Measurements from ENCODE around the gene REST.
"Not testable (repeated sequence)": the region's sequence is repeated elsewhere in the genome, so short reads cannot be mapped to it uniquely, and the experiment has no call there.

REST gene, protein sequence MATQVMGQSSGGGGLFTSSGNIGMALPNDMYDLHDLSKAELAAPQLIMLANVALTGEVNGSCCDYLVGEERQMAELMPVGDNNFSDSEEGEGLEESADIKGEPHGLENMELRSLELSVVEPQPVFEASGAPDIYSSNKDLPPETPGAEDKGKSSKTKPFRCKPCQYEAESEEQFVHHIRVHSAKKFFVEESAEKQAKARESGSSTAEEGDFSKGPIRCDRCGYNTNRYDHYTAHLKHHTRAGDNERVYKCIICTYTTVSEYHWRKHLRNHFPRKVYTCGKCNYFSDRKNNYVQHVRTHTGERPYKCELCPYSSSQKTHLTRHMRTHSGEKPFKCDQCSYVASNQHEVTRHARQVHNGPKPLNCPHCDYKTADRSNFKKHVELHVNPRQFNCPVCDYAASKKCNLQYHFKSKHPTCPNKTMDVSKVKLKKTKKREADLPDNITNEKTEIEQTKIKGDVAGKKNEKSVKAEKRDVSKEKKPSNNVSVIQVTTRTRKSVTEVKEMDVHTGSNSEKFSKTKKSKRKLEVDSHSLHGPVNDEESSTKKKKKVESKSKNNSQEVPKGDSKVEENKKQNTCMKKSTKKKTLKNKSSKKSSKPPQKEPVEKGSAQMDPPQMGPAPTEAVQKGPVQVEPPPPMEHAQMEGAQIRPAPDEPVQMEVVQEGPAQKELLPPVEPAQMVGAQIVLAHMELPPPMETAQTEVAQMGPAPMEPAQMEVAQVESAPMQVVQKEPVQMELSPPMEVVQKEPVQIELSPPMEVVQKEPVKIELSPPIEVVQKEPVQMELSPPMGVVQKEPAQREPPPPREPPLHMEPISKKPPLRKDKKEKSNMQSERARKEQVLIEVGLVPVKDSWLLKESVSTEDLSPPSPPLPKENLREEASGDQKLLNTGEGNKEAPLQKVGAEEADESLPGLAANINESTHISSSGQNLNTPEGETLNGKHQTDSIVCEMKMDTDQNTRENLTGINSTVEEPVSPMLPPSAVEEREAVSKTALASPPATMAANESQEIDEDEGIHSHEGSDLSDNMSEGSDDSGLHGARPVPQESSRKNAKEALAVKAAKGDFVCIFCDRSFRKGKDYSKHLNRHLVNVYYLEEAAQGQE

DNA sequence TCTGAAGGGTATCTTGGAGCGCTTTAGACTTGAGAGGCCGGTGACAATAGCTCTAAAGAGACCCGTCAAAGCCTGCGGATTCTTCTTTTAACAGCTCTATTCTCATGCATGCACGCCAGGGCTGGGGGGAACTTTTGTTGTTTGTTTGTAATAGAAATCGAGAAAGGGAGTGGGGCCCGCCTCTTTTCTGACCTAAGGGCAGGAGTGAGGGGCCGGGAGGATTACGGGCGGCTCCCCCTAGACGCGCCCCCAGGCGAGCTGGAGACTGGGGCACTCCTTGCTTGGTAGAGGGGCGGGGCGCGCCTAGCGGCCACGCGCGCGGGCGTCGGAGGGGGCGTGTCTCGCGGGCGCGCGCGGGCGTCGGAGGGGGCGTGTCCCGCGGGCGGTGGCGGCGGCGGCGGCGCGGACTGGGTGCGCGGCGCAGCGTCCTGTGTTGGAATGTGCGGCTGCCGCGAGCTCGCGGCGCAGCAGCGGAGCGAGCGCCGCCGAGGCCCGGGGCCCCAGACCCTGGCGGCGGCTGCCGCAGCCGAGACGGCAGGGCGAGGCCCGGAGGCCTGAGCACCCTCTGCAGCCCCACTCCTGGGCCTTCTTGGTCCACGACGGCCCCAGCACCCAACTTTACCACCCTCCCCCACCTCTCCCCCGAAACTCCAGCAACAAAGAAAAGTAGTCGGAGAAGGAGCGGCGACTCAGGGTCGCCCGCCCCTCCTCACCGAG, at the start of gene REST:
Gene REST (plus strand): TSS at position 412 of the 717 bp plus-strand sequence. CDS start 2,739 bp downstream, outside the sequence.
- DNase-seq (ENCODE audit: low spot score), result peak; percentile 67

DNA sequence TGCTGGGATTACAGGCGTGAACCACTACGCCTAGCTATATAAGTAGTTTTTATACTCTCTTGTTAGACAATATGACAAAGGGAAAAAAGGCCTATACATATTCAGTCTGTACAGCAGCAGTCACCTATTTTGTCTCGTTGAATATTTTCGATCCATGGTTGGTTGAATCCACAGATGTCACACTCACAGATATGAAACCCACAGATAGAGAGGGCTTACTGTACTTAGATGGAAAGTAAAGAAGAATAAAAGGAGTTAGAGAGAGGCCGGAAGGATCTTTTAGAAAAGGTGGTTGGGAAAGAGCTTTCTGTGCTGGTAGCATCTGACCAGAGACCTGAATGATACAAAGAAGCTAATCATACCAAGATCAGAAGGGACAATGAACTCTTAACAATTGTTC, 47.9 kb upstream of the REST start:
- DNase-seq (ENCODE audit: low spot score), result no peak

GRCh38 chr4:56860781-56861180, 46.9 kb upstream of the REST start:
- no peak for DNase-seq (ENCODE audit: low spot score)

GRCh38 chr4:56861360-56861759, 46.3 kb upstream of the REST start:
- DNase-seq (ENCODE audit: low spot score), result no peak

- peak; percentile 34 for DNase-seq (ENCODE audit: low spot score)
Measured at GRCh38 chr4:56863441-56864139, 44.1 kb upstream of the REST start.

- DNase-seq (ENCODE audit: low spot score), result no peak
Measured at GRCh38 chr4:56870946-56871345, 36.8 kb upstream of the REST start.

- no peak for DNase-seq (ENCODE audit: low spot score)
Measured at GRCh38 chr4:56871371-56871866, 36.3 kb upstream of the REST start.

- no peak for DNase-seq (ENCODE audit: low spot score)
Measured at GRCh38 chr4:56874166-56874565, 33.5 kb upstream of the REST start.

DNA sequence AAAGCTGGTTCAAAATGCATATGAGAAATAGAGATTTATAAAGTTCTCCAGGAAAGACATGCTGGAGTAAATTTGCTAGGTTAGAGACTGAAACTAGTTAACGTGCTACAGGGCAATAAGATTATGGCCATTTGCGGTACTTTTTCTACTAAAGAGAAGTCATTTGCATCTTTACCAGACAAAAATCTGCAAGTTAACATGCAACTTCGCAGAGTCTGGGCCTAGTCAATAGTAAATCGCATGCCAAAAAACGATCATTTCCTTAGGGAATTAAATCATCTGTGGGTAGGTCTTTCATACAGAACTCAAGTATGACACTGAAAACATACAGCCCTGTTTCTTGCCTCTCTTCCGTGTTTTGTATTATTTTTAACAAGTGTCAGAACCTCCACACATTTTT, 32.8 kb upstream of the REST start:
- no peak for DNase-seq (ENCODE audit: low spot score)

DNA sequence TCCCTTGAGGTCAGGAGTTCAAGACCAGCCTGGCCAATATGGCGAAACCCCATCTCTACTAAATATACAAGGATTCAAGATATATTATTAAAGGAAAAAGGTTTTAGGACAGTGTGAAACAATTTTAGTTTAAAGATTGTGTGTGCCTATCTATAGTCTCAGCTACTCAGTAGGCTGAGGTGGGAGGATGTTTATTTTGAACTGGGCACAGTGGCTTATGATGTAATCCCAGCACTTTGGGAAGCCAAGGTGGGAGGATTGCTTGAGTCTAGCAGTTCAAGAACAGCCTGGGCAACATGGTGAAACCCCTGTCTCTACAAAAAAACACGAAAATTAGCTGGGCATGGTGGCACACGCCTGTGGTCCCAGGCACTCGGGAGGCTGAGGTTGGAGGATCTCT, 31.4 kb upstream of the REST start:
- no peak for DNase-seq (ENCODE audit: low spot score)

DNA sequence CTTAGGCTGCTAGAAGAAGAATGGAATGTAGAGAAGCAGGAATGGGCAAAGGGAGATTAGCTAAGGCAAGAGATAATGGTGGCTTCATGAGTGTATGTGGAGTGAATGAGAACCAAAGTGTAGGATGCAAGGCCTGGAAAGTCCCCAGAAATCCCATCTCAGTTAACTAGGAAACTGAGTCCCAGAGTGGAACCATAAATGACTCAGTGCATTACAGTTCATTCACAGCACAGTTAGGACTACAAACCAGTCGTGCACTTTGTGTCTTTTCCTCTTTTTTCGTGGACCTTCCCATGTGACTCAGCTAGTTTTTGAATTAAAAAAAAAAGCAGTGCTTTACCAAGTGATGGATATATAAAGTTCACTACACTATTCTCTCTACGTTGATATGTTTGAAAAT, 27.7 kb upstream of the REST start:
- no peak for DNase-seq (ENCODE audit: low spot score)

DNA sequence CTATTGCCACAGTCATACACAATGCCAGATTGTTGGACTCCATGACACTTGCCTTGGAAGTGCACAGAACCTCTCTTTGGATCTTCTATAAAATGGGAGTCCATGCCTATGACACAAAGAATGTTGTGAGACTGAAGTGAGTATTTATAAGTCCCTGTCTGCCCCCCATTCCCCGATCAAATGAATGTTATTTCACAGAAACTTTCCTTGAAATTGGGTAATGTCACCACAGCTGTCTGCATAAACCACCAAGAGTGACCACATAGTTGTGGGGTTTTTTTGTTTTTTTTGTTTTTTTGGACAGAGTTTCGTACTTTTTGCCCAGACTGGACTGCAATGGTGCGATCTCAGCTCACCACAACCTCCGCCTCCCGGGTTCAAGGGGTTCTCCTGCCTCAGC, 27.1 kb upstream of the REST start:
- DNase-seq (ENCODE audit: low spot score), result no peak

GRCh38 chr4:56884511-56884910, 23.2 kb upstream of the REST start:
- not testable (repeated sequence) for DNase-seq (ENCODE audit: low spot score)

GRCh38 chr4:56892691-56893090, 15.0 kb upstream of the REST start:
- no peak for DNase-seq (ENCODE audit: low spot score)

DNA sequence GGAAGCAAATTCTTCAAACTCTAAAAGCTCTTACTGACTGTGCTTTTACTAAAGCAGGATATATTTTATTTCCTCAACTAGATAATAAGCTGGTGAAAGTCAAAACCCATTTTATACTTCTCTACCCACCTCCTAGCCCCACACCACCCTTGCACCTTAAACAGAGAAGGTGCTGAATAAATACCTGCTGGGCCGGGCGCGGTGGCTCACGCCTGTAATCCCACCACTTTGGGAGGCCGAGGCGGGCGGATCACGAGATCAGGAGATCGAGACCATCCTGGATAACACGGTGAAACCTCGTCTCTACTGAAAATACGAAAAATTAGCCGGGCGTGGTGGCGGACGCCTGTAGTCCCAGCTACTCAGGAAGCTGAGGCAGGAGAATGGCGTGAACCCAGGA, 9.9 kb upstream of the REST start:
- DNase-seq (ENCODE audit: low spot score), result not testable (repeated sequence)

- not testable (repeated sequence) for DNase-seq (ENCODE audit: low spot score)
Measured at GRCh38 chr4:56900186-56900585, 7.5 kb upstream of the REST start.

DNA sequence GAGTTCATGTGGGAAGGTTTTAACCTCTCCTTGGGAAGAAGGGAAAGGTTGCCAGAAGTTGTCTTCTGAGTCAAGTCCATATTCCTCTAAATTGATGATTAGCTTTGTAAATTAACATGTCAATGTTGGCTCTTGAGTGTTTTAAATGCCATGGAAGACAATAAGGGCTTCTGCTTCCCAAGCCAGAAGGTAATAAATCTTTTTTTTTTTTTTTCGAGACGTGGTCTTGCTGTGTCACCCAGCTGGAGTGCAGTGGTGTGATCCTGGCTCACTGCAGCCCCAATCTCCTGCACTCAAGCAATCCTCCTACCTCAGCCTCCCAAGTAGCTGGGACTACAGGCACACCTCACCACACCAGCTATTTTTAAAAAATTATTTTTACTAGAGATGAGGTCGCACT, 5.0 kb upstream of the REST start:
- no peak for DNase-seq (ENCODE audit: low spot score)

DNA sequence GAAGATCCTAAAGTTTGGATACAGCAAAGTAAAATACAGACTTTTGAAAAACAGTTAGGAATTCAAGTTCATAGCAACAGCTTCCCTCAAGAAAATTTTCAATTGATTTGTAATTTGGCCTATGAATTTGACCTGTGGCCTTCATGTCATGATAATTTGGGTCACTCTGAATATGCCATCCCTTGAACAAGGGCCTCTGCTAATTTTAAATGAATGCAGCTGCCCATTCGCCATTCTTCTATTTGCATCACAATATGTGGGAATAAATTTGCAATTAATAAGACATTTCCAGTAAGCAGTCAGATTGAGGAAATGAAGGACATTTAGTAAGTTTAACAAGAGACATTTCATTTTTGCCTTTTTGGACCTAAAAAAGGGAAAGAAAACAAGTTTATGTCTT, 1.9 kb upstream of the REST start:
- no peak for DNase-seq (ENCODE audit: low spot score)

DNA sequence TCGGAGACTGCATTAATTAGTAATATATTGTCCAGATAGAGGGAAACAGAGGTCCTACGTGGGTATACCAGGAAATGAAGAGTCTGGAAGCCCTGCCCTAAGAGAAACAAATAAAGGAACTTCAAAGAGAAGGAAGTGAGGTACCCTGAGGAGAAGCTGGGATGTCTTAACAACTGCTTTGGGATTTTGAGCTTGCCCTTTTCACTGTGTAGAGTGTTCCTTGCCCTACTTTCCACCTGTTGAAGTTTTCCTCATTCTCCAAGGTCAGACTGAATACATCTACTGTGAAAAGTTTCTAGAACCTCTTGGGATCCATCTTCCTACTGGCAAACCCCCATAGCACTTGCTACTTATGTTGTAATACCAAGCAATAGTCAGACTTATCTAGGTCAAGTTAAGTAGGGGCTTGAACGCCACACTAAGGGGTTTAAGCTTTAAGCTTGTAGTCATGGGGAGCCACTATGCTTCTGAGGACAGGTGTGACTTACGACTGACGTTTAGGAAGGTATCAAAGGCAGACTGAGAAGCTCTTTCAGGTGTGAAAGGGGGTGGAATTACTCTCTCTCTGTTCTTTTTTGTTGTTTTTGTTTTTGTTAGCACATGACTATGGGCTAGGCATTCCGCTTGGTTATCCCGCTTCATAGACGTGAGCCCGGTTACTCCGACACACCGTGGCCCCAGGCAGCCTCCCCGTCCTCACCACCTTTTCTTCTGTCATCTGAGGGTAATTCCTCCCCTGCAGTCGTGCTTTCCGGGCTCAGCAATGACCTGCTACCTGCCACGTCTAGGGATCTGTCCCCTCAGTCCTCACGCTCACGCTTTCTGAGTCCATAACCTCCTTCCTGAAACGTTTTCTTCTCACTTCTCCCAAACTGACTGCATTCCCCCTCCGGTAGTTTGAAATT, 959 bp upstream of the REST start:
- no peak for DNase-seq (ENCODE audit: low spot score)

Measured in RKO (cell line).